HEK293 (cell line): Measurements from ENCODE around the gene SEZ6L.

Experiments used
- AEBP2 ChIP-seq: fragments of 450-650 bp; formaldehyde crosslinking; IDR thresholded peaks from 2 replicates; pipeline ENCODE4 v1.5.1; 2016; ENCODE audit warnings: missing biosample characterization, missing genetic modification characterization, borderline replicate concordance
- CTCF ChIP-seq: fragments of 450-650 bp; formaldehyde crosslinking; IDR thresholded peaks from 2 replicates; pipeline ENCODE4 v1.5.1; 2016; ENCODE audit warnings: missing biosample characterization, missing genetic modification characterization
- MYNN ChIP-seq: fragments of 450-650 bp; formaldehyde crosslinking; IDR thresholded peaks from 2 replicates; pipeline ENCODE4 v1.5.1; 2016; ENCODE audit warnings: missing biosample characterization, missing genetic modification characterization, borderline replicate concordance
- PATZ1 ChIP-seq: fragments of 450-650 bp; formaldehyde crosslinking; IDR thresholded peaks from 2 replicates; pipeline ENCODE4 v1.5.1; 2016; ENCODE audit warnings: missing biosample characterization, missing genetic modification characterization
- TRIM28 ChIP-seq: IDR thresholded peaks from 2 replicates; pipeline ENCODE4 v1.6.1; 2011; ENCODE audit warnings: low read length, control low read depth, borderline replicate concordance
- TSHZ1 ChIP-seq: fragments of 450-650 bp; formaldehyde crosslinking; IDR thresholded peaks from 2 replicates; pipeline ENCODE4 v1.5.1; 2016; ENCODE audit warnings: missing biosample characterization, missing genetic modification characterization, borderline replicate concordance
- YY1 ChIP-seq: fragments of 450-650 bp; formaldehyde crosslinking; IDR thresholded peaks from 2 replicates; pipeline ENCODE4 v1.5.1; 2018; ENCODE audit warnings: missing biosample characterization, missing genetic modification characterization
- ZBTB11 ChIP-seq: fragments of 450-650 bp; formaldehyde crosslinking; conservative IDR thresholded peaks from 2 replicates; pipeline ENCODE4 v1.5.1; 2016; ENCODE audit warnings: low read depth, missing biosample characterization, missing genetic modification characterization
- ZBTB21 ChIP-seq: fragments of 450-650 bp; formaldehyde crosslinking; IDR thresholded peaks from 2 replicates; pipeline ENCODE4 v1.5.1; 2017; ENCODE audit warnings: missing biosample characterization, missing genetic modification characterization
- ZNF138 ChIP-seq: fragments of 450-650 bp; formaldehyde crosslinking; IDR thresholded peaks from 2 replicates; pipeline ENCODE4 v1.5.1; 2016; ENCODE audit warnings: missing biosample characterization, missing genetic modification characterization, borderline replicate concordance
- ZNF274 ChIP-seq, 2 experiments: fragments of 200-500 bp in 1 of 2; fragments of 450-650 bp in 1 of 2; sonication (Bioruptor generic) in 1 of 2; formaldehyde crosslinking in 1 of 2; IDR thresholded peaks; 2 replicates each; pipeline versions ENCODE4 v1.5.1 to v1.6.1; 2014 to 2016; ENCODE audit warnings: borderline replicate concordance in 1 of 2, inconsistent platforms in 1 of 2, low read length in 1 of 2, missing biosample characterization in 1 of 2, missing genetic modification characterization in 1 of 2
- ZNF600 ChIP-seq: fragments of 450-650 bp; formaldehyde crosslinking; IDR thresholded peaks from 2 replicates; pipeline ENCODE4 v1.5.1; 2016; ENCODE audit warnings: missing biosample characterization, missing genetic modification characterization
- ZNF776 ChIP-seq: fragments of 450-650 bp; formaldehyde crosslinking; IDR thresholded peaks from 2 replicates; pipeline ENCODE4 v1.5.0; 2017; ENCODE audit warnings: missing biosample characterization, missing genetic modification characterization, borderline replicate concordance
- ZSCAN5A ChIP-seq: fragments of 450-650 bp; formaldehyde crosslinking; IDR thresholded peaks from 2 replicates; pipeline ENCODE4 v1.5.1; 2016; ENCODE audit warnings: missing biosample characterization, missing genetic modification characterization

GRCh38 chr22:26401726-26402125 lies 232.5 kb downstream of the SEZ6L start:
- no peak for TF ChIP-seq ZBTB11 (tag by site-specific recombination)
- no peak for TF ChIP-seq CTCF (tag by site-specific recombination)
- TF ChIP-seq ZBTB21 (tag by site-specific recombination) = no peak
- no peak for TF ChIP-seq PATZ1 (tag by site-specific recombination)
- TF ChIP-seq ZNF138 (tag by site-specific recombination) = no peak
- TF ChIP-seq AEBP2 (tag by site-specific recombination) = no peak
- no peak for TF ChIP-seq ZNF274 (IDR thresholded peaks at IDR 0.05; ENCODE audit: low read length)
- no peak for TF ChIP-seq ZNF274 (tag by site-specific recombination; IDR thresholded peaks at IDR 0.05; ENCODE audit: borderline replicate concordance)
- no peak for TF ChIP-seq TRIM28
- no peak for TF ChIP-seq TSHZ1 (tag by site-specific recombination)
- TF ChIP-seq ZNF776 (tag by site-specific recombination) = no peak
- TF ChIP-seq ZSCAN5A (tag by site-specific recombination) = no peak
- TF ChIP-seq MYNN (tag by site-specific recombination) = no peak
- TF ChIP-seq YY1 = no peak
- TF ChIP-seq ZNF600 (tag by site-specific recombination) = no peak
